Measurements from ENCODE around the gene TTC31. TPM values are rescaled to one million over a fixed set of nuclear protein-coding genes. Genes with fewer than 3 reads are reported as not detected.

The TTC31 gene
- total RNA-seq, 1 donor from 2014 or later, result 27.5 TPM

DNA sequence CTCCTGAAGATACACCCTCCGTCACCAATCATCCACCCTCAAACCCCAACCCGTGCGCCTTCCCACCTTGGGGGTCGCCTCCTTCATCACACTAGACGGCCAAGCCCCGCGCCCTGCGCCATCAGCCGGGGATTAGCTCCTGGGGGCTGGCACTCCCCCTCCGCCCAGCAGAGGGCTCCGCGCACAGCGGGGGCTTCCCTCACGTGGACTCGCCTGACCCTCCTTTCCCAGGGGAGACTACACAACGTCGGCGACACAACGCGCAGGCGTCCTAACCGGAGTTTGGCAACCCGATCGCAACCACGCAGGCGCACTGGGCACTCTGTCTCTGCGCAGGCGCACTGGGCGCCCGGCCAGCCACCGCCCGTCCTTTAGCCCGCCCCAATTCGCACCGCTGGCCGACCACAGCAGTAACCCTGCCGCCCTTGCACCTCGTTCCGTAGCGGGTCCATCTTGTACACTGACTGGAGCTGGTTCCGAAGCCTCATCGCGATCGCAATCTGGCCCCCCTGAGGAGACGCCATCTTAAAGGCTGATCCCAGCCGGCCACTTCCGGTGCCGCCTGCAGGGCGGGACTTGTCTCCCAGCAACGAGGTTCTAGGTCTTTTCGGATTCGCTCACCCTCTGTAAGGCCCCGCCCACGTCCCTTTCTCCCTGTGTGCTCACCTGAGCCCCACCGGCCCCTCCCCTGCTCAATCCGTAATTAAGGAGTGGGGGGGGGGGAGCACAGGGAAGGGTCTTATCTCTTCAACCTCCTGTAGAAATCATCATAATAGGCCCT lies 24.5 kb downstream of the TTC31 start, which contains the start of gene PCGF1:
TSS of gene PCGF1 (minus strand) at position 551 of the 781 bp plus-strand sequence. CDS start at position 524, 27 bp downstream.
- TF ChIP-seq CTCF (conservative IDR thresholded peaks at IDR 0.05), result peak; percentile 75
- Mint-ChIP-seq H3K4me3 (peak within 1 kb of the TSS; percentile 99), H3K9me3 (no peaks in the 10 kb centered on the region), H3K27me3 (peaks cover 72% of the 10 kb centered on the region), H3K4me1 (ENCODE audit: unreplicated experiment) (peaks cover 30% of the 10 kb centered on the region), H3K36me3 (peaks cover 22% of the 10 kb centered on the region), H3K27ac (peak within 1 kb of the TSS; percentile 99)
- peak; percentile 96 for DNase-seq (ENCODE audit: extremely low spot score, unreplicated experiment)

GRCh38 chr2:74507926-74508520 lies 25.1 kb downstream of the TTC31 start:
- peak; percentile 77 for DNase-seq (ENCODE audit: extremely low spot score, unreplicated experiment)
- peaks cover 73% of the 10 kb centered on the region for H3K27me3 Mint-ChIP-seq
- peak overlapping the region; percentile 99 for H3K27ac Mint-ChIP-seq
- TF ChIP-seq CTCF (conservative IDR thresholded peaks at IDR 0.05), result no peak
- peaks cover 22% of the 10 kb centered on the region for H3K36me3 Mint-ChIP-seq
- H3K9me3 Mint-ChIP-seq, result no peaks in the 10 kb centered on the region
- H3K4me3 Mint-ChIP-seq, result peak overlapping the region; percentile 99
- H3K4me1 Mint-ChIP-seq (ENCODE audit: unreplicated experiment), result peaks cover 26% of the 10 kb centered on the region

DNA sequence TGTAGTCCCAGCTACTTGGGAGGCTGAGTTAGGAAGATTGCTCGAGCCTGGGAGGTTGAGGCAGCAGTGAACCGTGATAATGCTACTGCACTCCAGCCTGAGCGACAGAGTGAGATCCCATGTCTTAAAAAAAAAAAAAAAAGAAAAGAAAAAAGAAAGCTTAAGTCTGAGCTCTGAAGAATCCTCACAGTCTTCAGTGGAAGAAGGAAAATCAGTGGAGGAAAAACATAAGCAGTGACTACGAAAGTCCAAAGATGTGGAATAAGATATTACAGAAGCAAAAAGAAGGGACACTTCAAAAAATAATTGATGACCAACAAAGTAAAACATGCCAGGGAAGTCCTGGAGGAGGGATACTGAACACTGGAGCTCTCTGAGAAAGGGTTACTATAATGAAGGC lies 27.4 kb downstream of the TTC31 start:
- peaks cover 15% of the 10 kb centered on the region for H3K4me1 Mint-ChIP-seq (ENCODE audit: unreplicated experiment)
- no peak for TF ChIP-seq CTCF (conservative IDR thresholded peaks at IDR 0.05)
- peaks cover 8% of the 10 kb centered on the region for H3K36me3 Mint-ChIP-seq
- H3K4me3 Mint-ChIP-seq, result no peak overlapping the region
- no peak overlapping the region for H3K27ac Mint-ChIP-seq
- DNase-seq (ENCODE audit: extremely low spot score, unreplicated experiment), result no peak
- H3K9me3 Mint-ChIP-seq, result no peaks in the 10 kb centered on the region
- peaks cover 65% of the 10 kb centered on the region for H3K27me3 Mint-ChIP-seq

- H3K36me3 Mint-ChIP-seq, result peaks cover 6% of the 10 kb centered on the region
- no peak for TF ChIP-seq CTCF (conservative IDR thresholded peaks at IDR 0.05)
- H3K27ac Mint-ChIP-seq, result no peak overlapping the region
- no peaks in the 10 kb centered on the region for H3K9me3 Mint-ChIP-seq
- H3K27me3 Mint-ChIP-seq, result peaks cover 74% of the 10 kb centered on the region
- no peak for DNase-seq (ENCODE audit: extremely low spot score, unreplicated experiment)
- no peak overlapping the region for H3K4me3 Mint-ChIP-seq
- peaks cover 15% of the 10 kb centered on the region for H3K4me1 Mint-ChIP-seq (ENCODE audit: unreplicated experiment)
Measured at GRCh38 chr2:74511104-74511989, 28.5 kb downstream of the TTC31 start.

GRCh38 chr2:74512744-74513604 lies 30.1 kb downstream of the TTC31 start:
- H3K27me3 Mint-ChIP-seq, result peaks cover 85% of the 10 kb centered on the region
- H3K4me1 Mint-ChIP-seq (ENCODE audit: unreplicated experiment), result peaks cover 9% of the 10 kb centered on the region
- TF ChIP-seq CTCF (conservative IDR thresholded peaks at IDR 0.05), result no peak
- H3K4me3 Mint-ChIP-seq, result peak overlapping the region; percentile 34
- peaks cover 3% of the 10 kb centered on the region for H3K36me3 Mint-ChIP-seq
- DNase-seq (ENCODE audit: extremely low spot score, unreplicated experiment), result no peak
- H3K9me3 Mint-ChIP-seq, result no peaks in the 10 kb centered on the region
- H3K27ac Mint-ChIP-seq, result no peak overlapping the region
